GM19193 (cell line): ENCODE results near the gene C5orf22.

ENCODE experiments used
- POLR2A ChIP-seq: IDR thresholded peaks from 4 replicates; pipeline ENCODE4 v1.6.1; 2011; ENCODE audit not compliant: insufficient read depth, insufficient read length; ENCODE audit errors: extremely low read depth

The C5orf22 gene

DNA sequence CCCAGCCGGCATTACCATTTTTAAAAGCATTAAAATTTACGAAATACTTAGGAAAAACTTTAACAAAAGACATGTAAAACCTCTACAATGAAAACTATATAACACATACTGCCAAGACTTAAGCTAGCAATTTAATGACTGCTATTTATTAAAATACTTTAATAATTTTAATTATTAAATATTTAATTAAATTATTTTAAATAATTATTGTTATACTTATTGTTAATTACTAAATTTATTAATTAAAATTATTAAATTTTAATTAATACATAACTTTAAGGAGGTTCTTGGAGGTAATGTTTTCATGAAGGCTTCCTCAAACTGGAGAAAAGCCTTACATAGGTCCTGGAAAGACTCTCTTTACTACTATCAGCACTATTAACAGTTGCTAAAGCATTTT, 47.5 kb downstream of the C5orf22 start:
- TF ChIP-seq POLR2A: no peak

DNA sequence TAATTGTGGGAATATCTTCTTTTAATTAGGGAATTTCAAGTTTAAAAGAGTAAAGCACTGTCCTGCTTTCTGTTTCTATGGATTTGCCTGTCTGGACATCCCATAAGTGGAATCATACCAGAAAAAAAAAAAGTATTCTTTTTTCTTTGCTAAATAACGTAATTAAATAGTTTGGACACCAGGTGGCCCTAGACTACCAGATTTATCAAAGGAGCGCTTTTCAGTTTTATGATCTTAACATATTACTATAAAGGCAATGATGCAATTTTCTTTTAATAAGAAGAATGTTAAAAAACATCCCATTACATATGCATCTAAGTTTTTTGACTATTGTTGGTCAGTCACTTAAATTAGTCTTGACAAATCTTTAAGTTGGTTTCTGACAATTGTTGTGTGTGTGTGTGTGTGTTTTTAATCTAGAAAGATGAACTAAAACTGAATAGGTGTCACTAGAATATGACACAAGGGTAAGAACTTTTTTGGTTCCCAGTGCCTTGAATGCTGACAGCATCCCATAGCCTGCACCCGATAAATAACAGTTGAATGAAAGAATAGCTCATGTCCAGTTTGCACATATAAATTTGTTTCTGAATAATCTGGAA, 49.5 kb downstream of the C5orf22 start:
- no peak for TF ChIP-seq POLR2A

DNA sequence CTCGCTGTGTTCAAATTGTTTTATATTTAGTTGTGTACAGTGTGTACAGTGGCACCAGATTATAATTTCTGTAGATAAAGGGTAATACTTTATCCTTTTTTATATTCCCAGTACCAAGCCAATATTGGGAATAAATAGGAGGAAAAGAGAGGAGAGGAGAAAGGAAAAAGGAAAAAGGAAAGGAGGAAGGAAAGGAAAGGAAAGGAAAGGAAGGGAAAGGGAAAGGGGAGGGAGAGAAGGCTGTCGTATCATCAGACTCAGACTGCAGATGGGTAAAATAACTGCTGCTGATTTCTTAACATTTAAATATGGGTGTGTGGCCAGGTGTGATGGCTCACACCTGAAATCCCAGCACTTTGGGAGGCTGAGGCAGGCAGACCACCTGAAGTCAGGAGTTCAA, 51.0 kb downstream of the C5orf22 start:
- no peak for TF ChIP-seq POLR2A

DNA sequence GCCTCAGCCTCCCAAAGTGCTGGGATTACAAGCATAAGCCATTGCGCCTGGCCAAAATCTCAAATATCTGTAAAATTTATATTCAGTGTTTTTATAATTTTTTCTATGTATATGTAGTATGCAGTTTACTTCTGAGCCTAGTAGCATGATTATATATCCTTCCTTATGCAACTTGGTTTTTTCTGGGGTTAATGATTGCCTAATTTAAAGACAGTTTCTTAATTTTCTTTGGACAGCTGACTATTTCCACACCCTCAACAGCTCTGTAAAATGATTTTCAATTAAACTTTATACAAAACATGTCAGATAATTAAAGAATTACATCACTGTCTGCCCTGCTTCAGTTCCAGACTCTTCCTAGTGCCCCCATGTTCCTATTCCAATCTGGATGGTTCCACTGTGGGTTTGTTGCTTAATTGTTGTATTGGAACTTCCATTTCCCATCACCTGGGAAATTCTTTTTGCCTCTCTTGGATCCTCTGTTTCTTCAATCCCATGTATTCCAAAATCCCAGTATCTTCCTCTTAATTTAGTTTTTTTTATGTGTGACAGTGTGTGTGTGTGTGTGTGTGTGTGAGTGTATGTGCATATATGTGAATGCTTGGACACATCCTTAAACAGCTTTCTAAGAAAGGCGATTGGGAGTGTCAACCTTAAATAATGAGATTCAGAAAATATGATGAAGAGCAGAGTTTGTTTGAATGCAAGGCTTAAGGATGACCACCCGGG, 53.2 kb downstream of the C5orf22 start:
- no peak for TF ChIP-seq POLR2A

DNA sequence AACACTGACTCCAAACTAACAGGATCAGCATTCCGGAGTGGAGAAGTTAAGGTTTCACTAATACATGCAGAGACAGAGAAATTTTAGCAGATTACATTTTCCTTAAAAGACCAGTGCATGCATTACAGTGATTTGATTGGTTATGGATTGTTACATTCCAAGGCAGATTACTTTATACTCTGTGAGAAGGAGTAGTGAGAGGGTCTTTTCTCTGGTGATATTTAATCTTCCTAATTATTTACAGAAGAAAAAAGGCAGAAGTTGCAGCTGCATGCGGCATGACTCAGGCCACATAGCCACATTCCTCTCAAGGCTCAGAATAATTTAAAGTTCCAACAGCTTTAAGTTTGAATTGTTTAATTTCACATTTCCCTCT, 53.8 kb downstream of the C5orf22 start:
- TF ChIP-seq POLR2A: no peak

DNA sequence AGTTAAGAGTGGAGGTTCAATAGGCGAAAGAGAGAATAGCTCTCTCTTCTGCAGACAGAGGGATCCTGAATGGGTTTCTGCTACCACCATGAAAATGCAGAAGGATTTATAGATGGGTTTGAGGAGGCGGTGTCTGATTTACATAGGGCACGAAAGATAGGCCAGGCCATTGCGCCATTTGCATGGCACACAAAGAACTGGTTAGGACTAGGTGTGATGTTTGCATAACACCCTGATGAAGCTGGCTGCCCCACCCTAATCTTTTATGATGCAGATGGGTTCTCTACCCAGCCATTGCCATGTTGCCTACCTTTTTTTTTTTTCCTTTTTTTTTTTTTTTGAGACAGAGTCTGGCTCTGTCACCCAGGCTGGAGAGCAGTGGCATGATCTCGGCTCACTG, 55.4 kb downstream of the C5orf22 start:
- no peak for TF ChIP-seq POLR2A

DNA sequence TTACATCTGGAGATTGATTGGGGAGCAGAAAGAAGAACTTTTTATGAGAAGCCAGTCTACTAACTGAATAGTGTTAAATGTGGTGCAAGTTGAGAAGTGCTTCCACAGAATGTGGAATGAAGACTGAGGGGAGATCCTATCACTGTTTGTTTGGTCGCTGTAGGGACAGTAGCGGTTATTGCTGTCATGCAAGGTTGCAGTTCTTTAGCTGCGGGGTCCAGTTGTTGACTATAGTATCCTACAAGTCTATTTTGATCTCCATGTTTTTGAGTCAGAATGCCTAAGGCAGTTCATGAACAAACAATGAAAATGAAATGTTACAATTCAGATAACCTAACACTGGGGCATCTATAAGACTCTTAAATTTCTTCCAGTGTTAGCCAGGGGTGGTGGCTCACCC, 61.6 kb downstream of the C5orf22 start:
- no peak for TF ChIP-seq POLR2A

DNA sequence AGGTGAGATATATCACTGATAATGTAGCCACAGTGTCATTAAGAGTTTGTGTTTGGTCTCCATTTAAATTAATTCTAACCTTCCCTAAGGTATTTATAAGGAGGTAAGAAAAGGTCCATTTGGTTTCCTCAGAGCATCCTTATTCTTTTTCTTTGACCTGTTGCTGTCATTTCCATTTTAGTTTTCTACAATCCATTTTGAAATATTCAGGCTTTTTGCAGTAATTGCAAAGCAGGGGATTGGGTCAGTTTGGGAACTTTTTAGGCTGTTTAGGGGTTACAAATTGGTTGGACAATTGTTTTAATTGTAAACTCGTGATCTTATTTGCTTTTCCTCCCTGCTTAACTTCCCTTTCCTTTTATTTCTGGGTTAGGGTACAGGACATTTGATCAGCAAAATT, 64.3 kb downstream of the C5orf22 start:
- TF ChIP-seq POLR2A: no peak

DNA sequence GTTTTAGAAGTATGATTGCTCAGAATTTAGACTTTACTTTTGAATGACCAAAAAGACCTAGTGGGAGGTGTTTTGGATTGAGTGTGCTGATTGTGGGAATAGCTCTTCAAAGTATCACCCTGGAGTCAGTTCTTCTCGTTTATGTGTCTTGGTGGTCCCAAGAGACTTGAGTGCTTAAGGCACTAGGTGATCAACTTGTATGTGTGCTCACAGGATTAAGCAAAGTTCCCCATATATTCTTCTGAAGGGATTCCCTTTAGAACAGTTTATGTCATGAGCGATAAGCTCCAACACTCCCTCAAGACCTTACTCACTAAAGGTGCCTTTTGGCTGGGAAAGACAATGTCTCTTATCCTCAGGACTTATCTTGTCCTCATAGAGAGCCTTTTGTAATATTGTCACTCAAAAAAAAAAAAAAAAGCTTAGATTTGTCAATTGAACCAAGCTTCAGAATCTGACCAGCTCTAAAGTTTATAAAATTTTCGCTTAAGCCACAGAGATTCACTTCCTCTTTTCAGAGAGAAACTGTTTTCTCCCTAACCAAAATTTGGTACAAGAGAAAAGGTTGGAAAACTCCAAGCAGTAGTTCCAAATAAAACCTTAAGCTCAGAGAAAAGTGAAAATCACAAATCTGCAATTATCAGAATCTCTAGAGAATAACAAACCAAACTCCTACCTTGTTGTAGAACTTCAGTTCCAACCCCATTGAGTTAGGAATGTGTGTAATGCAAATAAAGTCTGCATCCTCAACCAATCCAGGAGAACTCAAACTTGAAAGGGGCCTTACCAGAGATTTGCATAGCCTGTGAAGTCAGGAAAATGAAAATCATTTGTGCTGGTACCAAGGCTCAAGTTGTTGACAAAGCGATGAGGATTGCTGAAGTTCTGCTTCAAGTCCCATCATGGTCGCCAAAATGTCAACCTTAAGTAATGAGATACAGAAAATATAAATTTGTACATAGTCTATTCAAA, 66.8 kb downstream of the C5orf22 start:
- TF ChIP-seq POLR2A: no peak

DNA sequence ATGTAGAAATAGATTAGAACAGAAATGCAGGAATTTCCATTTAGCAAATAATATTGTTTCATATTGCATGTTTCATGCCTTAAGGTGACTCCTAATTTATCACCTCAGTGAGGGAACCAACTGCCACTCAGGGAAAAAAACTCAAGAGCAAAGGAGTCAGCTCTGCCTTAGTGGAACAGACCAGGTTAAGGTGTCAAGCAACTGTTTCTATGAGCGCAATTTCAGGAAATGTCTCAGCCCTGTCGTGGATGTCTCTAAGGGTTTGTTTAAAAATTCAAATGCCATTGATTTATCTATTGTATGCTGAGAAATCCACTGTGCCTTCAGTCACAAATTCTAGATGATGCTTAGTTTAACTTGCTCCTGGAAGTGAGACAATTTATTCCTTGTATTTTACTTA, 72.1 kb downstream of the C5orf22 start:
- no peak for TF ChIP-seq POLR2A

DNA sequence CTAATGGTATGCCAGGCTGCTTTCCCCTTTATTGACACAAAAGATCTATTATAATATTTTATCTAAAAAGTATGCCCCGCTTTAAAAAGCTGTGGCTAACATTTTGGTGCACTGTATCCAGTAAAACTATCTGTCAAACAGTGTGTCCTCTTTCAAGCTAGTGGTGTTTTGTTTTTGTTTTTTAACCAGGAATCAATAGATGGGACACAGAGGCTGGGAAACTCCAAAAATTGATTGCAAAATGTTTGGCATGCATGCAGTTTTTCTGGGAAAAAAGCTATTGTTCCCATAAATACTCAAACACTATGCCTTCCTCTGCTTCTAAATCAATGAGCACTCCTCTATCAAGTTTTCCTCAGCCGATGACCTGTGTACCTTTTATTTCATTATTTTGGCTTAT, 72.5 kb downstream of the C5orf22 start:
- no peak for TF ChIP-seq POLR2A
